ENCODE measurements around the gene MOB1B. TPM values are rescaled to one million over a fixed set of nuclear protein-coding genes. Genes with fewer than 3 reads are reported as not detected.

MOB1B gene
- total and polyA plus RNA-seq, 4 donors = 13.3 to 36.0 (median 25.7) TPM

- no peak overlapping the region for H3K4me3 ChIP-seq (ENCODE audit: low read depth, low read length)
- H3K4me1 ChIP-seq (ENCODE audit: control insufficient read depth, insufficient read depth, low read length) = no peaks in the 10 kb centered on the region
- H3K36me3 ChIP-seq (ENCODE audit: control insufficient read depth, insufficient read depth, low read length) = no peaks in the 10 kb centered on the region
- no peaks in the 10 kb centered on the region for H3K9me3 ChIP-seq (ENCODE audit: control insufficient read depth, insufficient read depth, low read length)
- no peak for DNase-seq (ENCODE audit: low read depth in 4 of 6, low spot score in 6 of 6)
- H3K27me3 ChIP-seq (ENCODE audit: control insufficient read depth, insufficient read depth, low read length) = no peaks in the 10 kb centered on the region
- WGBS (ENCODE audit: insufficient coverage) = no CpG with 5 or more reads among the region's 1 CpG
- no peak overlapping the region for H3K27ac ChIP-seq (ENCODE audit: low read depth, low read length)
These were observed 77.4 kb downstream of the MOB1B start for GRCh38 chr4:70979445-70980008.

GRCh38 chr4:70980196-70980595 is 78.0 kb downstream of the MOB1B start:
- Histone ChIP-seq H3K27me3 (ENCODE audit: control insufficient read depth, insufficient read depth, low read length) (no peaks in the 10 kb centered on the region), H3K9me3 (ENCODE audit: control insufficient read depth, insufficient read depth, low read length) (no peaks in the 10 kb centered on the region), H3K4me1 (ENCODE audit: control insufficient read depth, insufficient read depth, low read length) (no peaks in the 10 kb centered on the region), H3K36me3 (ENCODE audit: control insufficient read depth, insufficient read depth, low read length) (no peaks in the 10 kb centered on the region), H3K4me3 (ENCODE audit: low read depth, low read length) (no peak overlapping the region), H3K27ac (ENCODE audit: low read depth, low read length) (no peak overlapping the region)
- DNase-seq (ENCODE audit: low read depth in 4 of 6, low spot score in 6 of 6) = no peak

- Histone ChIP-seq H3K27ac (ENCODE audit: low read depth, low read length) (no peak overlapping the region), H3K4me3 (ENCODE audit: low read depth, low read length) (no peak overlapping the region)
These were observed 81.9 kb downstream of the MOB1B start for GRCh38 chr4:70984106-70984505.

GRCh38 chr4:70984589-70984988 is 82.4 kb downstream of the MOB1B start:
- Histone ChIP-seq H3K4me3 (ENCODE audit: low read depth, low read length) (no peak overlapping the region), H3K27me3 (ENCODE audit: control insufficient read depth, insufficient read depth, low read length) (no peaks in the 10 kb centered on the region), H3K36me3 (ENCODE audit: control insufficient read depth, insufficient read depth, low read length) (peaks cover 3% of the 10 kb centered on the region), H3K4me1 (ENCODE audit: control insufficient read depth, insufficient read depth, low read length) (no peaks in the 10 kb centered on the region), H3K27ac (ENCODE audit: low read depth, low read length) (no peak overlapping the region), H3K9me3 (ENCODE audit: control insufficient read depth, insufficient read depth, low read length) (no peaks in the 10 kb centered on the region)
- DNase-seq (ENCODE audit: low read depth in 4 of 6, low spot score in 6 of 6) = peak in 1 of 6 donors; percentile 17
- no CpG with 5 or more reads among the region's 1 CpG for WGBS (ENCODE audit: insufficient coverage)

More at GRCh38 chr4:70984106-70984505, 81.9 kb downstream of the MOB1B start:
- Histone ChIP-seq H3K27me3 (ENCODE audit: control insufficient read depth, insufficient read depth, low read length) (no peaks in the 10 kb centered on the region), H3K4me1 (ENCODE audit: control insufficient read depth, insufficient read depth, low read length) (no peaks in the 10 kb centered on the region), H3K9me3 (ENCODE audit: control insufficient read depth, insufficient read depth, low read length) (no peaks in the 10 kb centered on the region), H3K36me3 (ENCODE audit: control insufficient read depth, insufficient read depth, low read length) (peaks cover 2% of the 10 kb centered on the region)
- DNase-seq (ENCODE audit: low read depth in 4 of 6, low spot score in 6 of 6) = no peak

- Histone ChIP-seq H3K36me3 (ENCODE audit: control insufficient read depth, insufficient read depth, low read length) (peaks cover 3% of the 10 kb centered on the region), H3K9me3 (ENCODE audit: control insufficient read depth, insufficient read depth, low read length) (no peaks in the 10 kb centered on the region), H3K27me3 (ENCODE audit: control insufficient read depth, insufficient read depth, low read length) (no peaks in the 10 kb centered on the region), H3K4me3 (ENCODE audit: low read depth, low read length) (no peak overlapping the region), H3K4me1 (ENCODE audit: control insufficient read depth, insufficient read depth, low read length) (peaks cover 12% of the 10 kb centered on the region), H3K27ac (ENCODE audit: low read depth, low read length) (no peak overlapping the region)
- WGBS (ENCODE audit: insufficient coverage) = 100% methylated on average over 1 of the region's 2 CpGs
- DNase-seq (ENCODE audit: low read depth in 4 of 6, low spot score in 6 of 6) = no peak
These were observed 89.4 kb downstream of the MOB1B start for GRCh38 chr4:70991596-70991995.

GRCh38 chr4:70992391-70992881 is 90.3 kb downstream of the MOB1B start:
- H3K36me3 ChIP-seq (ENCODE audit: control insufficient read depth, insufficient read depth, low read length) = peaks cover 3% of the 10 kb centered on the region
- H3K9me3 ChIP-seq (ENCODE audit: control insufficient read depth, insufficient read depth, low read length) = no peaks in the 10 kb centered on the region
- peaks cover 12% of the 10 kb centered on the region for H3K4me1 ChIP-seq (ENCODE audit: control insufficient read depth, insufficient read depth, low read length)
- WGBS (ENCODE audit: insufficient coverage) = 70% methylated on average over 5 of the region's 5 CpGs
- no peak overlapping the region for H3K27ac ChIP-seq (ENCODE audit: low read depth, low read length)
- DNase-seq (ENCODE audit: low read depth in 4 of 6, low spot score in 6 of 6) = peak in 2 of 6 donors; percentile 8 to 10
- peak overlapping the region; percentile 76 for H3K4me3 ChIP-seq (ENCODE audit: low read depth, low read length)
- H3K27me3 ChIP-seq (ENCODE audit: control insufficient read depth, insufficient read depth, low read length) = no peaks in the 10 kb centered on the region

GRCh38 chr4:70993181-70994068 is 91.3 kb downstream of the MOB1B start, which contains the start of gene DCK:
DCK (plus strand) TSS chr4:70993649; CDS start chr4:70993836, 187 bp downstream.
- H3K27ac ChIP-seq (ENCODE audit: low read depth, low read length) = peak within 1 kb of the TSS; percentile 90
- peak within 1 kb of the TSS; percentile 76 for H3K4me3 ChIP-seq (ENCODE audit: low read depth, low read length)
- peaks cover 4% of the 10 kb centered on the region for H3K36me3 ChIP-seq (ENCODE audit: control insufficient read depth, insufficient read depth, low read length)
- no peaks in the 10 kb centered on the region for H3K27me3 ChIP-seq (ENCODE audit: control insufficient read depth, insufficient read depth, low read length)
- H3K4me1 ChIP-seq (ENCODE audit: control insufficient read depth, insufficient read depth, low read length) = peaks cover 12% of the 10 kb centered on the region
- H3K9me3 ChIP-seq (ENCODE audit: control insufficient read depth, insufficient read depth, low read length) = no peaks in the 10 kb centered on the region
- WGBS (ENCODE audit: insufficient coverage) = under 1% methylated on average over 74 of the region's 74 CpGs
- DNase-seq (ENCODE audit: low read depth in 4 of 6, low spot score in 6 of 6) = peak; percentile 76 to 97 (median 85)

- Histone ChIP-seq H3K4me1 (ENCODE audit: control insufficient read depth, insufficient read depth, low read length) (peaks cover 12% of the 10 kb centered on the region), H3K9me3 (ENCODE audit: control insufficient read depth, insufficient read depth, low read length) (no peaks in the 10 kb centered on the region), H3K36me3 (ENCODE audit: control insufficient read depth, insufficient read depth, low read length) (peaks cover 6% of the 10 kb centered on the region), H3K4me3 (ENCODE audit: low read depth, low read length) (peak overlapping the region; percentile 76), H3K27ac (ENCODE audit: low read depth, low read length) (peak overlapping the region; percentile 90), H3K27me3 (ENCODE audit: control insufficient read depth, insufficient read depth, low read length) (no peaks in the 10 kb centered on the region)
- DNase-seq (ENCODE audit: low read depth in 4 of 6, low spot score in 6 of 6) = no peak
- WGBS (ENCODE audit: insufficient coverage) = 30% methylated on average over 1 of the region's 11 CpGs
These were observed 91.8 kb downstream of the MOB1B start for GRCh38 chr4:70994069-70994366.

- no CpG with 5 or more reads among the region's 10 CpGs for WGBS (ENCODE audit: insufficient coverage)
- Histone ChIP-seq H3K4me3 (ENCODE audit: low read depth, low read length) (peak overlapping the region; percentile 76), H3K27ac (ENCODE audit: low read depth, low read length) (no peak overlapping the region), H3K4me1 (ENCODE audit: control insufficient read depth, insufficient read depth, low read length) (peaks cover 12% of the 10 kb centered on the region), H3K9me3 (ENCODE audit: control insufficient read depth, insufficient read depth, low read length) (no peaks in the 10 kb centered on the region), H3K27me3 (ENCODE audit: control insufficient read depth, insufficient read depth, low read length) (no peaks in the 10 kb centered on the region), H3K36me3 (ENCODE audit: control insufficient read depth, insufficient read depth, low read length) (peaks cover 4% of the 10 kb centered on the region)
- DNase-seq (ENCODE audit: low read depth in 4 of 6, low spot score in 6 of 6) = no peak
These were observed 92.4 kb downstream of the MOB1B start for GRCh38 chr4:70994387-70995099.
